ENCODE results near the gene PLPP4. TPM values are rescaled to one million over a fixed set of nuclear protein-coding genes. Genes with fewer than 3 reads are reported as not detected.

Gene PLPP4
- total RNA-seq, 1 donor from 2014 or later = 3.7 TPM

DNA sequence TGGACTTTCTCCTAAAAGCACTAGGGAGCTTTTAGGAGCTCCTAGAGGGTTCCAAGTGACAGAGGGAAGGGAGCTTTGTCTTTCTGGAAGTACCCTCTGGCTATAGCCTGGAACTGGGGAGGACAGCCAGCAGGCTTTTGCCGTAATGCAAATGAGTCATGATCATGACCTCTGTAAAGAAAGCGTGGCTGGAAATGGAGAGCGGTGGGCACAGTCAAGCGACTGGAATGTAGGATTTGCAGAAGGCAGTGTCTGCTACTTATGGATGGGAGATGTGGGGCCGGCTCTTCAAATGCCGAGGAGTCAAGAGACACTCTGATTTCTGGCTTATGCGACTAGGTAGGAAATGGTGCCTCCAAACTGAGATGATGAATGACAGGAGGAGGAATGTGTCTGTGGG, 34.6 kb upstream of the PLPP4 start:
- no peak for DNase-seq (ENCODE audit: low read depth)
- TF ChIP-seq, protein P1, sequence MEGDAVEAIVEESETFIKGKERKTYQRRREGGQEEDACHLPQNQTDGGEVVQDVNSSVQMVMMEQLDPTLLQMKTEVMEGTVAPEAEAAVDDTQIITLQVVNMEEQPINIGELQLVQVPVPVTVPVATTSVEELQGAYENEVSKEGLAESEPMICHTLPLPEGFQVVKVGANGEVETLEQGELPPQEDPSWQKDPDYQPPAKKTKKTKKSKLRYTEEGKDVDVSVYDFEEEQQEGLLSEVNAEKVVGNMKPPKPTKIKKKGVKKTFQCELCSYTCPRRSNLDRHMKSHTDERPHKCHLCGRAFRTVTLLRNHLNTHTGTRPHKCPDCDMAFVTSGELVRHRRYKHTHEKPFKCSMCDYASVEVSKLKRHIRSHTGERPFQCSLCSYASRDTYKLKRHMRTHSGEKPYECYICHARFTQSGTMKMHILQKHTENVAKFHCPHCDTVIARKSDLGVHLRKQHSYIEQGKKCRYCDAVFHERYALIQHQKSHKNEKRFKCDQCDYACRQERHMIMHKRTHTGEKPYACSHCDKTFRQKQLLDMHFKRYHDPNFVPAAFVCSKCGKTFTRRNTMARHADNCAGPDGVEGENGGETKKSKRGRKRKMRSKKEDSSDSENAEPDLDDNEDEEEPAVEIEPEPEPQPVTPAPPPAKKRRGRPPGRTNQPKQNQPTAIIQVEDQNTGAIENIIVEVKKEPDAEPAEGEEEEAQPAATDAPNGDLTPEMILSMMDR (conservative IDR thresholded peaks at IDR 0.05; ENCODE audit: low read depth, low read length) = no peak
- H3K4me3 ChIP-seq (ENCODE audit: low read depth, low read length) = no peak overlapping the region

DNA sequence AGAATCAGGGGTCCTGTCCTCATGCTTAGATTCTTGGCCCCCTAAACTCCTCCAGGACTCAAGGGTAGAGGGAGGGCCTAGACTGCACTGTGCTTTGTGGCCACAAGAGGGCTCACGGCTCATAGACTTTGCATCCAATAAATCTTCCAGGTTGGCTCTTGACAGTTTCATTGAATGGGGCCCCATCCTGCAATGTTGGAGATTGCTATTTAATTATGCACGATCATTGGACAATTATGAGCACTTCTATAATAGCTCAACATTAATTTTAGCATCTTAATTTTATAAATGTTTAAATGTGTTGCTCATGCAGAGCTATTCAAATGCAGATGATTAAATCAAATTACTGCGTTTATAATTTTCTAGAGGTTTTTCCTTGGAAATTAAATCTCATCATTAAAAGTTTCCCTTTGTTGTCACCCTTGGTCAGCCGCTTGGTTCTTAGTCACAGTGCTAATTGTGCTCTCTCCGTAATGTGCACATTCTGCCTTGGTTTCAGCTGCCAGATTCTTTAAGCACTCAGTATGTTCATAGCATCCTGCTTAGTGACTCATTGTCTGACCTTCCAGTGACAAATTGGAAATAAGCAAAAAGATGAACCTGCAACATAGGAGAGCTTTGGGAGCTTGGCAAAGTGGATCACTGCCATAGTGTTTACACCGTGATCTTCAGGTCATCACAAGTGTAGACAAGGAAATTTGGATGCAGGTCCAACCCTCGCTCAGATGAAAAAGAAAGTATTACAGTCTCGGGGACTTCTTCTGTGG, 33.4 kb upstream of the PLPP4 start:
- no peak for DNase-seq (ENCODE audit: low read depth)
- no peak overlapping the region for H3K4me3 ChIP-seq (ENCODE audit: low read depth, low read length)
- TF ChIP-seq, protein P1 (conservative IDR thresholded peaks at IDR 0.05; ENCODE audit: low read depth, low read length) = peak; percentile 99

DNA sequence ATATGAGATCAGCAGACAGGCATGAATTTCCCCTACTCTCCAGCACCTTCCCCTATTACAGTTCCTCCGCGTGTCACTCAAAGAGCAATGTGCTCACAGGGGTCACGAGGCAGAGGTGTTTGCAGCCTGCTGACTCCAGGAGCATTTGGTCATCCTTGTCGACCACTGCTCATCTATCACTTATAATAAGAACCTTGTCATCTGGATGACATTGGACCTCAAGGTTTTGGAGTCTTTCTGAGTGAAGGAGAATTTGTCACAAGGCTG, 32.9 kb upstream of the PLPP4 start:
- no peak for DNase-seq (ENCODE audit: low read depth)
- H3K4me3 ChIP-seq (ENCODE audit: low read depth, low read length) = no peak overlapping the region
- TF ChIP-seq, protein P1 (conservative IDR thresholded peaks at IDR 0.05; ENCODE audit: low read depth, low read length) = no peak

DNA sequence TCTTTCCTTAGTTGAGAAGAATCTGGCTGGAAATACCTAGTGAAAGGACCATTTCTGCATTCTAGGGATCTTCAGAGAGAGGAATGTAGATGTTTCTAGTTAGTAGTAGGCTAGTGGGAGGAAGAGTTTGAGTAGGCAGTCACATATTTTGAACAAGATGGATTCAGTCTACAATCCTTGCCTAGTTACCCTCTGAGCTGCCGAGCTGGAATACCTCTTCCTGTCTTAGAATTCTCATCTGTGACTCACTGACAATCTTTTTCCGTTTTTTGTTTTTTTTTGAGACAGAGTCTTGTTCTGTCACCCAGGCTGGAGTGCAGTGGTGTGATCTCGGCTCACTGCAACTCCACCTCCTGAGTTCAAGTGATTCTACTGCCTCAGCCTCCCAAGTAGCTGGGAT, 30.7 kb upstream of the PLPP4 start:
- H3K4me3 ChIP-seq (ENCODE audit: low read depth, low read length) = no peak overlapping the region
- DNase-seq (ENCODE audit: low read depth) = no peak
- TF ChIP-seq, protein P1 (conservative IDR thresholded peaks at IDR 0.05; ENCODE audit: low read depth, low read length) = no peak

DNA sequence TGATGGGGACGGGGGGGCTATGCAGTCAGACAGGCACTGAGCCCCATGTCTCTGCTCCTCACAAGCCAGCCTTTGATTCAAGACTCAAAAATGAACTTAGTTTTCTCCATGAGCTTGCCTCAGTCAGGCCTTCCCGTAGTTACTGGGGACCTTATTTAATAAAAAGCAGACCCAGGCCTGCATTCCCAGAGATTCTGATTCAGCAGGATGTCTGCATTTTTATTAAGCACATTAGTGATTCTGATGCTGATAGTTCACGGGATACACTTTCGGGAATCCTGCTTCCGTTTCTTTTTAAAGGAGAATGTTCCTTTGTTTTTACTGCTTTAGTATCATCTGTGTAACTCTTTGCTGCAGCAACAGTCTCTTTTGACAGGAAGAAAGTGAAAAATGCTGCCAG, 28.3 kb upstream of the PLPP4 start:
- H3K4me3 ChIP-seq (ENCODE audit: low read depth, low read length) = no peak overlapping the region
- TF ChIP-seq, protein P1 (conservative IDR thresholded peaks at IDR 0.05; ENCODE audit: low read depth, low read length) = no peak
- DNase-seq (ENCODE audit: low read depth) = no peak

DNA sequence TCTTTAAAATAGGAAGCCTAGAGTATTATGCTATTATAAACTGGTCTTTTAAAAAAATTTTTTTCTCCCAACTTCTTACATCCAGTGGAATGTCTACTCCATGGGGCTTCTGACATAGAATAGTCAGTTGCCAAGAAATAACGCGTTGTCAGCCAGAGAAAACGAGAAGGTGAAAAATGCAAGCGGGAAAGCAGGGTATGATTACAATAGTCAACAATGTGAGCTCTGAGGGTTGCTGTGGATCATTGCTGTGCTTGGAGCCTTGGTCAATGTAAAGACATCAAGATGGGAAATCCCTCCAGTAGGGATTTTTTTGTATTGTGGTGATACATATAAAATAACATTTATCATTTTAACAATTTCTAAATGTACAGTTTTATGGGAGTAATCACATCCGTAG, 27.6 kb upstream of the PLPP4 start:
- DNase-seq (ENCODE audit: low read depth) = no peak
- TF ChIP-seq, protein P1 (conservative IDR thresholded peaks at IDR 0.05; ENCODE audit: low read depth, low read length) = no peak
- no peak overlapping the region for H3K4me3 ChIP-seq (ENCODE audit: low read depth, low read length)

DNA sequence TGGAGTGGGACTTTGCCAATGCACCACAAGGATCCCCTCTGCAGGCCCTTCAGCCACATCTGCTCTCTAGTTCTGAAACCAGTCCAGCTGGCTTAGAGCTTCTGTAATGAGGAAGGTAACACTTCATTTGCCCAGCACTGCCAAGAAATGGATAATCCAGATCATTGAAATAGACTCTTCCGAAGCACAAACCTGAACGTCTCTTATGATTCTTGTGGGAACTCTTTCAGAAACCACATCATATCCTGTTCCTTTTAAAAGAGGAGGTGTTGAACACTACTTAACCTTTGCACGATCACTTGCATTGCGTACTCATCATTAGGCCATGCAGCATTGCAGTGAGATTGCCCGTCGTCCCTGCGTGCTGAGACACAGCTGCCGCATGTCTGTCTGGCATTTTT, 25.8 kb upstream of the PLPP4 start:
- TF ChIP-seq, protein P1 (conservative IDR thresholded peaks at IDR 0.05; ENCODE audit: low read depth, low read length) = no peak
- H3K4me3 ChIP-seq (ENCODE audit: low read depth, low read length) = no peak overlapping the region
- DNase-seq (ENCODE audit: low read depth) = no peak
